OCI-LY1 (cell line): ENCODE results near the gene KCMF1.
A peak's percentile ranks its signal among the peaks of the same experiment; 100 is the strongest.
"Not testable (repeated sequence)": the region's sequence is repeated elsewhere in the genome, so short reads cannot be mapped to it uniquely, and the experiment has no call there.

Experiments used
- H2AFZ ChIP-seq: fragments of 200-600 bp; sonication (generic), shearing (Covaris generic); 2 replicates; pipeline ENCODE4 v1.6.0; 2014; ENCODE audit warnings: antibody characterized with exemption, mild to moderate bottlenecking, low read length
- H3F3A ChIP-seq: fragments of 200-600 bp; sonication (generic), shearing (Covaris generic); 2 replicates; pipeline ENCODE4 v1.6.0; 2014; ENCODE audit warnings: mild to moderate bottlenecking, antibody characterized with exemption, low read length, moderate library complexity; ENCODE audit not compliant: insufficient read depth
- H3K27ac ChIP-seq: fragments of 200-600 bp; sonication (generic); 2 replicates; pipeline ENCODE4 v1.5.1; 2014; ENCODE audit warnings: low read length, mixed run types, mild to moderate bottlenecking, low read depth; ENCODE audit not compliant: poor library complexity, severe bottlenecking
- H3K27me3 ChIP-seq: fragments of 200-600 bp; sonication (generic); 2 replicates; pipeline ENCODE4 v1.6.0; 2014; ENCODE audit warnings: antibody characterized with exemption, mild to moderate bottlenecking, low read length, moderate library complexity; ENCODE audit not compliant: insufficient read depth
- H3K36me3 ChIP-seq: fragments of 200-600 bp; sonication (generic); 2 replicates; pipeline ENCODE4 v1.6.1; 2014; ENCODE audit warnings: mild to moderate bottlenecking, antibody characterized with exemption, low read length, moderate library complexity, mixed read lengths; ENCODE audit not compliant: insufficient read depth
- H3K4me1 ChIP-seq: fragments of 200-600 bp; sonication (generic); 2 replicates; pipeline ENCODE4 v1.5.1; 2014; ENCODE audit warnings: mild to moderate bottlenecking, low read length, moderate library complexity; ENCODE audit not compliant: insufficient read depth, severe bottlenecking
- H3K4me2 ChIP-seq: fragments of 200-600 bp; sonication (generic), shearing (Covaris generic); 2 replicates; pipeline ENCODE4 v1.6.1; 2014; ENCODE audit warnings: low read length
- H3K4me3 ChIP-seq: fragments of 200-600 bp; sonication (generic); 2 replicates; pipeline ENCODE4 v1.5.1; 2014; ENCODE audit warnings: low read length, low read depth, mild to moderate bottlenecking, mixed read lengths; ENCODE audit not compliant: poor library complexity, severe bottlenecking
- H3K79me2 ChIP-seq: fragments of 200-600 bp; shearing (Covaris generic); 2 replicates; pipeline ENCODE4 v1.6.1; 2016; ENCODE audit warnings: mixed run types, low read length, mixed read lengths; ENCODE audit not compliant: insufficient read depth
- H3K9ac ChIP-seq: fragments of 200-600 bp; sonication (generic), shearing (Covaris generic); 2 replicates; pipeline ENCODE4 v1.6.1; 2014; ENCODE audit warnings: mild to moderate bottlenecking, low read length, mixed read lengths
- H3K9me2 ChIP-seq: fragments of 200-600 bp; sonication (generic), shearing (Covaris generic); 2 replicates; pipeline ENCODE4 v1.6.1; 2014; ENCODE audit warnings: low read depth, mild to moderate bottlenecking, low read length, mixed read lengths
- H3K9me3 ChIP-seq: fragments of 200-600 bp; shearing (Covaris generic); 2 replicates; pipeline ENCODE4 v1.6.1; 2014; ENCODE audit warnings: low read length, mixed read lengths
- H4K20me1 ChIP-seq: fragments of 200-600 bp; sonication (generic), shearing (Covaris generic); 2 replicates; pipeline ENCODE4 v1.6.0; 2016; ENCODE audit warnings: mild to moderate bottlenecking, low read length; ENCODE audit not compliant: insufficient read depth
- EZH2 ChIP-seq: fragments of 200-600 bp; sonication (generic), shearing (Covaris generic); IDR thresholded peaks from 2 replicates; pipeline ENCODE4 v1.8.0; 2017; ENCODE audit warnings: borderline replicate concordance, mixed run types, mild to moderate bottlenecking, antibody characterized with exemption, low read length, moderate library complexity, mixed read lengths
- TF ChIP-seq, protein P1 (sequence below): fragments of 200-600 bp; sonication (generic), shearing (Covaris generic); IDR thresholded peaks from 2 replicates; pipeline ENCODE4 v1.5.1; 2017; ENCODE audit warnings: mild to moderate bottlenecking, antibody characterized with exemption, low read length, moderate library complexity, mixed read lengths

The KCMF1 gene

DNA sequence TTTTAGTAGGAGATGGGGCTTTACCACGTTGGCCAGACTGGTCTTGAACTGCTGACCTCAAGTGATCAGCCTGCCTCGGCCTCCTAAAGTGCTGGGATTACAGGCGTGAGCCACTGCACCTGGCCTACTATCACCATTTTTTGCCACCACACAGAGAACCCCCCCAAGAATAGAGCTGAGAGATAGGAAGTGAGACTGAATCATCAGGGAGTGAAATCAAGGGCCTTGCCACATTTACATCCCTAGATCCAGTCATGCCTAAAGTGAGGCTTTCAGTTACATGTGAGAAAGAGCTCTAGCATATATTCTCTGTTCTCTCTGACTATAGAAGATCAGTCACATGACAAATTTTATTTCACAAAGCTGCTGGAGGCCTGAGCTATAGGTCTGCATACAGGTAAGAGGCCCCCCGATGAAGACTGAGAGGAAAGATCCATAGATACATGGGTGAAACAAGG lies 28.0 kb upstream of the KCMF1 start:
- peaks cover 52% of the 10 kb centered on the region for H3K4me1 ChIP-seq
- no peaks in the 10 kb centered on the region for H3K27me3 ChIP-seq
- H4K20me1 ChIP-seq, result no peaks in the 10 kb centered on the region
- H3K27ac ChIP-seq, result peak overlapping the region; percentile 31
- no peaks in the 10 kb centered on the region for H3K36me3 ChIP-seq
- H3K4me3 ChIP-seq, result no peak overlapping the region
- H2AFZ ChIP-seq, result no peak overlapping the region
- H3K9me2 ChIP-seq, result no peaks in the 10 kb centered on the region
- TF ChIP-seq, protein P1, sequence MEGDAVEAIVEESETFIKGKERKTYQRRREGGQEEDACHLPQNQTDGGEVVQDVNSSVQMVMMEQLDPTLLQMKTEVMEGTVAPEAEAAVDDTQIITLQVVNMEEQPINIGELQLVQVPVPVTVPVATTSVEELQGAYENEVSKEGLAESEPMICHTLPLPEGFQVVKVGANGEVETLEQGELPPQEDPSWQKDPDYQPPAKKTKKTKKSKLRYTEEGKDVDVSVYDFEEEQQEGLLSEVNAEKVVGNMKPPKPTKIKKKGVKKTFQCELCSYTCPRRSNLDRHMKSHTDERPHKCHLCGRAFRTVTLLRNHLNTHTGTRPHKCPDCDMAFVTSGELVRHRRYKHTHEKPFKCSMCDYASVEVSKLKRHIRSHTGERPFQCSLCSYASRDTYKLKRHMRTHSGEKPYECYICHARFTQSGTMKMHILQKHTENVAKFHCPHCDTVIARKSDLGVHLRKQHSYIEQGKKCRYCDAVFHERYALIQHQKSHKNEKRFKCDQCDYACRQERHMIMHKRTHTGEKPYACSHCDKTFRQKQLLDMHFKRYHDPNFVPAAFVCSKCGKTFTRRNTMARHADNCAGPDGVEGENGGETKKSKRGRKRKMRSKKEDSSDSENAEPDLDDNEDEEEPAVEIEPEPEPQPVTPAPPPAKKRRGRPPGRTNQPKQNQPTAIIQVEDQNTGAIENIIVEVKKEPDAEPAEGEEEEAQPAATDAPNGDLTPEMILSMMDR, result no peak
- TF ChIP-seq EZH2, result no peak
- H3F3A ChIP-seq, result no peaks in the 10 kb centered on the region
- no peaks in the 10 kb centered on the region for H3K79me2 ChIP-seq
- no peak overlapping the region for H3K9ac ChIP-seq
- H3K9me3 ChIP-seq, result no peaks in the 10 kb centered on the region
- no peak overlapping the region for H3K4me2 ChIP-seq

DNA sequence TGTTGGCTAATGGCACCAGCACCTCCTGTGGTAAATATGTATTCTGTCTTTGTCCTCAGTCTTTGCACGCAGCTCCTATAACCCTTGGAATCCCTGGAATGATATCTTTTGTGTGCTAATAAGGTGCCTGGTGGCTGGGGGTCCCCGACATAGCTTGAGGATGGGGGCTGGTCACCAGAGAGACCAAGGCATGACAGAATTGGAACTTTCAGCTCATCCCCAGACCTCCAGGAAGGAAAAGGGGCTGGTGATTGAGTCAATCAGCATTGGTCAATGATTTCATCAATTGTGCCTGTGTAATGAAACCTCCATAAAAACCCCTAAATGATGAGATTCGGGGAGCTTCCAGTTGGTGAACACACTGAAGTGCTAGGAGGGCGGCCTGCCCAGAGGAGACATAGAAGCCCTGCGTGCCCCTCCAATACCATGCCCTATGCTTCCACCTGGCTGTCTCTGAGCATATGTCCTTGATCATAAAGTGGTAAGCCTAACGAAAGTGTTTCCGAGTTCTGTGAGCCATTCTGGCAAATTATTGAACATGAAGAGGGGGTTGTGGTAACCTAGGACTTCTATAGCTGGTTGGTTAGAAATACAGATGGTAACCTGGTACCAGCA lies 26.6 kb upstream of the KCMF1 start:
- no peak for TF ChIP-seq EZH2
- TF ChIP-seq, protein P1, result no peak

DNA sequence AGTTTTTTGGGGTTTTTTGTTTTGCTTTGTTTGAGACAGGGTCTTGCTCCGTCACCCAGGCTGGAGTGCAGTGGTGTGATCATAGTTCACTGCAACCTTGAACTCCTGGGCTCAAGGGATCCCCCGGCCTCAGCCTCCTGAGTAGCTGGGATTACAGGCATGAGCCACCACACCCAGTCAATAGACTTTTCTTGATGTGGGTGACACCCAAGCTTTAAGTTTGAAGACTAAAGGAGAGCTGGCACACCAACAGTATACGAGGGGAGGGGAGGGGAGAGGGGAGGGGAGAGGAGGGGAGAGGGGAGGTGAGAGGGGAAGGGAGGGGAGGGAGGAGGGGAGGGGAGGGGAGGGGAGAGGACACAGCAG lies 25.1 kb upstream of the KCMF1 start:
- H3K36me3 ChIP-seq, H3K9me3 ChIP-seq, H2AFZ ChIP-seq, H3K27me3 ChIP-seq, H4K20me1 ChIP-seq, H3K9me2 ChIP-seq, H3K79me2 ChIP-seq, H3F3A ChIP-seq: not testable (repeated sequence)
- Histone ChIP-seq H3K4me2 (peak overlapping the region; percentile 57; the same call in 1 of the 2 replicates), H3K4me3 (peak overlapping the region; percentile 33), H3K27ac (peak overlapping the region; percentile 92), H3K4me1 (peaks cover 25% of the 10 kb centered on the region), H3K9ac (peak overlapping the region; percentile 45; the same call in 1 of the 2 replicates)

More for the DNA sequence above, 26.6 kb upstream of the KCMF1 start:
- Histone ChIP-seq H3K9me3 (no peaks in the 10 kb centered on the region), H3K4me2 (no peak overlapping the region), H3F3A (no peaks in the 10 kb centered on the region), H2AFZ (no peak overlapping the region), H3K9me2 (no peaks in the 10 kb centered on the region), H3K36me3 (no peaks in the 10 kb centered on the region), H3K4me1 (peaks cover 39% of the 10 kb centered on the region), H3K27ac (peak overlapping the region; percentile 92), H3K27me3 (no peaks in the 10 kb centered on the region), H3K9ac (no peak overlapping the region), H4K20me1 (no peaks in the 10 kb centered on the region), H3K79me2 (no peaks in the 10 kb centered on the region), H3K4me3 (no peak overlapping the region)
